ENCODE measurements around the gene GDE1.

DNA sequence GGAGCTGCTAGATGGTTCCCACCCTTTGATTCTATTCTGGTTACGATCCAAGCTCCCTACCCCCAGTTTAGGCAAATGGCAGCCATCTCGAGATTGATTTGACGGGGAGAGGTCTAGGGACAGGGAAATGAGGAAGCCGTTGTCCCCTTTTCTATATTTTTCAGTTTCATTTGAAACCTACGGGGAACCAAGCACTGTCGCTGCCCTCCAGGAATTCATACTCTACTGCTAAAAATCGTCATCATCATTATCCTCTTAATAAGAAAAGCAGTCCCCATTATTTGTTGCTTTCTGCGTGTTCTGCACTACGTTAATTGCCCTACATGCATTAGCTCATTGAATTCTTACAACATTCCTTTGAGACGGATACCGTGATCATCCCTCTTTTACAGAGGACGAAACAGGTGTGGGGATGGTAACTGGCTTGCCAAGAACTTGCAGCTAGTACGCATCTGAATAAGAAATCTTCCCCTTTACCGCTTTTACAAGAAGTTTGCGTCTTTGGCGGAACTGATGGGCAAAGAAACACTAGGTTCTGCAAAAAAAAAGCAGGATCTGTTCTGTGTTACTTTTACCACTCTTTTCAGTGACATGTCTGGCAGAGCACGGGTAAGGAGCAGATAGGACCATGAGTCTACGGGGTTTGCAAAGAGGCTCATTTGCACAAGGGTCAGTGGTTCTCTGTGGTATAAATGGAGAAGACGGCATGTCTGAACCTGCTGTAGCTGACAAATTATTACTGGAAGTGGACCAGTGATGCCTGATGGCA is 2.9 kb upstream of the GDE1 start:
- TF ChIP-seq, protein P1, sequence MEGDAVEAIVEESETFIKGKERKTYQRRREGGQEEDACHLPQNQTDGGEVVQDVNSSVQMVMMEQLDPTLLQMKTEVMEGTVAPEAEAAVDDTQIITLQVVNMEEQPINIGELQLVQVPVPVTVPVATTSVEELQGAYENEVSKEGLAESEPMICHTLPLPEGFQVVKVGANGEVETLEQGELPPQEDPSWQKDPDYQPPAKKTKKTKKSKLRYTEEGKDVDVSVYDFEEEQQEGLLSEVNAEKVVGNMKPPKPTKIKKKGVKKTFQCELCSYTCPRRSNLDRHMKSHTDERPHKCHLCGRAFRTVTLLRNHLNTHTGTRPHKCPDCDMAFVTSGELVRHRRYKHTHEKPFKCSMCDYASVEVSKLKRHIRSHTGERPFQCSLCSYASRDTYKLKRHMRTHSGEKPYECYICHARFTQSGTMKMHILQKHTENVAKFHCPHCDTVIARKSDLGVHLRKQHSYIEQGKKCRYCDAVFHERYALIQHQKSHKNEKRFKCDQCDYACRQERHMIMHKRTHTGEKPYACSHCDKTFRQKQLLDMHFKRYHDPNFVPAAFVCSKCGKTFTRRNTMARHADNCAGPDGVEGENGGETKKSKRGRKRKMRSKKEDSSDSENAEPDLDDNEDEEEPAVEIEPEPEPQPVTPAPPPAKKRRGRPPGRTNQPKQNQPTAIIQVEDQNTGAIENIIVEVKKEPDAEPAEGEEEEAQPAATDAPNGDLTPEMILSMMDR (IDR thresholded peaks at IDR 0.05): no peak
- TF ChIP-seq POLR2A (IDR thresholded peaks at IDR 0.05): no peak
